Left ventricle myocardium inferior (tissue), 1 donor: ENCODE data around the gene EPB41L2. TPM values are rescaled to one million over a fixed set of nuclear protein-coding genes. Genes with fewer than 3 reads are reported as not detected.
"Not testable (repeated sequence)": the region's sequence is repeated elsewhere in the genome, so short reads cannot be mapped to it uniquely, and the experiment has no call there.

Experiments used
- DNase-seq: peaks from one replicate; pipeline ENCODE4 v3.0.0-alpha.2; 2020
- H3K27ac ChIP-seq: fragments of 200-600 bp; replicated peaks from 2 replicates; pipeline ENCODE4 v1.8.0; 2021
- H3K27me3 ChIP-seq: fragments of 200-600 bp; 2 replicates; pipeline ENCODE4 v1.8.0; 2021; ENCODE audit warnings: low read depth
- H3K36me3 ChIP-seq: fragments of 200-600 bp; 2 replicates; pipeline ENCODE4 v1.8.0; 2021
- H3K4me1 ChIP-seq: fragments of 200-600 bp; 2 replicates; pipeline ENCODE4 v1.8.0; 2021
- H3K4me3 ChIP-seq: fragments of 200-600 bp; 2 replicates; pipeline ENCODE4 v1.8.0; 2021; ENCODE audit warnings: mild to moderate bottlenecking, moderate library complexity
- H3K9me3 ChIP-seq: fragments of 200-600 bp; replicated peaks from 2 replicates; pipeline ENCODE4 v1.8.0; 2021
- CTCF ChIP-seq: fragments of 200-600 bp; IDR thresholded peaks from 2 replicates; pipeline ENCODE4 v1.8.0; 2021; ENCODE audit warnings: antibody characterized with exemption, mild to moderate bottlenecking, borderline replicate concordance
- intact Hi-C: fragments of 100-400 bp; cut with micrococcal nuclease; formaldehyde crosslinking; loops from one replicate; pipeline ENCODE4 v1.11.0; 2022
- total RNA-seq: library from RNA; stranded (reverse); fragmentation: NEBNext Ultra II Directional; extraction: Animal tissue kit (Norgen Biotek cat#: 25700); gene quantifications from one replicate; pipeline ENCODE4 v1.2.1, GENCODE V29; 2021
- donor health status: DM: no; HTN: yes; CAD: no; lungs with severe emphysema.

EPB41L2 gene
- total RNA-seq, 1 donor from 2014 or later: 70.8 TPM

GRCh38 chr6:131101911-131102680 is 39.1 kb upstream of the EPB41L2 start:
- intact Hi-C loops: no loop called here
- no peak for DNase-seq

GRCh38 chr6:131096786-131097185 is 33.7 kb upstream of the EPB41L2 start:
- no peak for TF ChIP-seq CTCF
- H3K4me3 ChIP-seq: no peak overlapping the region
- no peaks in the 10 kb centered on the region for H3K27me3 ChIP-seq
- H3K36me3 ChIP-seq: no peaks in the 10 kb centered on the region
- H3K9me3 ChIP-seq: peaks cover 54% of the 10 kb centered on the region
- DNase-seq: no peak
- H3K4me1 ChIP-seq: no peaks in the 10 kb centered on the region
- intact Hi-C loops: no loop called here
- H3K27ac ChIP-seq: no peak overlapping the region

More at GRCh38 chr6:131101911-131102680, 39.1 kb upstream of the EPB41L2 start:
- Histone ChIP-seq H3K4me1 (no peaks in the 10 kb centered on the region), H3K27ac (no peak overlapping the region), H3K27me3 (no peaks in the 10 kb centered on the region), H3K36me3 (no peaks in the 10 kb centered on the region), H3K9me3 (peaks cover 9% of the 10 kb centered on the region), H3K4me3 (no peak overlapping the region)
- no peak for TF ChIP-seq CTCF

GRCh38 chr6:131093334-131093733 is 30.3 kb upstream of the EPB41L2 start:
- no peak for DNase-seq
- TF ChIP-seq CTCF: no peak
- H3K9me3 ChIP-seq: peaks cover 51% of the 10 kb centered on the region
- no peaks in the 10 kb centered on the region for H3K27me3 ChIP-seq
- no peak overlapping the region for H3K4me3 ChIP-seq
- intact Hi-C loops: no loop called here
- no peak overlapping the region for H3K27ac ChIP-seq
- H3K4me1 ChIP-seq: no peaks in the 10 kb centered on the region
- no peaks in the 10 kb centered on the region for H3K36me3 ChIP-seq

GRCh38 chr6:131091944-131092343 is 28.9 kb upstream of the EPB41L2 start:
- H3K9me3 ChIP-seq: peaks cover 57% of the 10 kb centered on the region
- H3K36me3 ChIP-seq, H3K27ac ChIP-seq, DNase-seq, intact Hi-C loops, H3K4me3 ChIP-seq, H3K4me1 ChIP-seq, H3K27me3 ChIP-seq: not testable (repeated sequence)

GRCh38 chr6:131090339-131090738 is 27.3 kb upstream of the EPB41L2 start:
- H3K27me3 ChIP-seq, H3K4me1 ChIP-seq, DNase-seq, H3K36me3 ChIP-seq, H3K27ac ChIP-seq, intact Hi-C loops, H3K4me3 ChIP-seq: not testable (repeated sequence)
- H3K9me3 ChIP-seq: peaks cover 55% of the 10 kb centered on the region

GRCh38 chr6:131084982-131085381 is 21.9 kb upstream of the EPB41L2 start:
- H3K4me3 ChIP-seq: no peak overlapping the region
- DNase-seq: no peak
- intact Hi-C loops: no loop called here
- H3K27me3 ChIP-seq: no peaks in the 10 kb centered on the region
- H3K4me1 ChIP-seq: no peaks in the 10 kb centered on the region
- H3K27ac ChIP-seq: no peak overlapping the region
- no peaks in the 10 kb centered on the region for H3K36me3 ChIP-seq
- peaks cover 21% of the 10 kb centered on the region for H3K9me3 ChIP-seq
- no peak for TF ChIP-seq CTCF
